ENCODE results near the gene FAM120AOS.

Gene FAM120AOS

GRCh38 chr9:93417538-93417937, 35.8 kb downstream of the FAM120AOS start:
- Histone ChIP-seq H3K36me3 (ENCODE audit: control insufficient read depth, low read length) (no peaks in the 10 kb centered on the region), H3K79me2 (ENCODE audit: control insufficient read depth, low read length) (no peaks in the 10 kb centered on the region), H3K27ac (ENCODE audit: low read depth, low read length) (no peak overlapping the region), H3F3A (ENCODE audit: control insufficient read depth, insufficient read depth) (no peaks in the 10 kb centered on the region), H3K4me2 (ENCODE audit: low read length) (no peak overlapping the region), H3K4me1 (ENCODE audit: control insufficient read depth, low read length) (no peaks in the 10 kb centered on the region), H3K9me3 (ENCODE audit: control insufficient read depth, insufficient read depth, low read length) (peaks cover 5% of the 10 kb centered on the region), H3K4me3 (ENCODE audit: low read length) (no peak overlapping the region), H3K27me3 (ENCODE audit: control insufficient read depth, low read length) (no peaks in the 10 kb centered on the region), H4K20me1 (ENCODE audit: control insufficient read depth, insufficient read depth, low read depth, low read length) (no peaks in the 10 kb centered on the region), H3K9me2 (replicated peaks; ENCODE audit: control insufficient read depth, low read length) (no peaks in the 10 kb centered on the region)
- TF ChIP-seq, protein P1, sequence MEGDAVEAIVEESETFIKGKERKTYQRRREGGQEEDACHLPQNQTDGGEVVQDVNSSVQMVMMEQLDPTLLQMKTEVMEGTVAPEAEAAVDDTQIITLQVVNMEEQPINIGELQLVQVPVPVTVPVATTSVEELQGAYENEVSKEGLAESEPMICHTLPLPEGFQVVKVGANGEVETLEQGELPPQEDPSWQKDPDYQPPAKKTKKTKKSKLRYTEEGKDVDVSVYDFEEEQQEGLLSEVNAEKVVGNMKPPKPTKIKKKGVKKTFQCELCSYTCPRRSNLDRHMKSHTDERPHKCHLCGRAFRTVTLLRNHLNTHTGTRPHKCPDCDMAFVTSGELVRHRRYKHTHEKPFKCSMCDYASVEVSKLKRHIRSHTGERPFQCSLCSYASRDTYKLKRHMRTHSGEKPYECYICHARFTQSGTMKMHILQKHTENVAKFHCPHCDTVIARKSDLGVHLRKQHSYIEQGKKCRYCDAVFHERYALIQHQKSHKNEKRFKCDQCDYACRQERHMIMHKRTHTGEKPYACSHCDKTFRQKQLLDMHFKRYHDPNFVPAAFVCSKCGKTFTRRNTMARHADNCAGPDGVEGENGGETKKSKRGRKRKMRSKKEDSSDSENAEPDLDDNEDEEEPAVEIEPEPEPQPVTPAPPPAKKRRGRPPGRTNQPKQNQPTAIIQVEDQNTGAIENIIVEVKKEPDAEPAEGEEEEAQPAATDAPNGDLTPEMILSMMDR (IDR thresholded peaks at IDR 0.05; ENCODE audit: low read depth, low read length, poor library complexity, severe bottlenecking): no peak
- no peak for TF ChIP-seq EZH2phosphoT487 (IDR thresholded peaks at IDR 0.05; ENCODE audit: borderline replicate concordance, low read length)

DNA sequence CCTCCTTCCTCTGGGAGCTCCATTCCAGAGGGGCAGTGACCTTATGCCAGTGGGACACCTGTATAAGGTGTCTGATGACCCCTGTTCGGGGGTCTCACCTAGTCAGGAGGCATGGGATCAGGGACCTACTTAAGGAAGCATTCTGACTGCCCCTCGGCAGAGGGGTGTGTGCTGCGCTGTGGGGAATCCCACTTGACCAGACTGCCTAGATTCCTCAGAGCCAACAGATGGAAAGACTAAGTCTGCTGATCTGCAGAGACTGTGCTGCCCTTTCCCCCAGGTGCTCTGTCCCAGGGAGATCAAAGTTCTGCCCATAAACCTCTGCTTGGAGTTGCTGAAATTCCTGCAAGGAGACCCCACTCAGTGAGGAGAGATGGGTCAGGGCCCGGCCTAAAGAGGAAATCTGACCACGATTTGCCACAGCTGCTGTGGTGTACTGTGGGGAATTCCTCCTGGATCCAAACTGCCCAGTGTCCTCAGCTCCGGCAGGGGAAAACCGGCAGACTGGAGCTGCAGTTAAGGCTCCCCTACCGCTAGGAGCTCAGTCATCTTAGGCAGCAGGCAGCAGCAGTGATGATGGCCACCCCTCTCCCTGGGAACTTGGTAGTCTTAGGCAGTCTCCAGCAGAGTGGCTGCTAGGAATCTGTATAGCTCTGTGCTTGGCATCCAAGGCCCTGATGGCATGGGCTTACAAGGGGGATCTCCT, 36.7 kb downstream of the FAM120AOS start:
- TF ChIP-seq, protein P1 (IDR thresholded peaks at IDR 0.05; ENCODE audit: low read depth, low read length, poor library complexity, severe bottlenecking): no peak
- TF ChIP-seq EZH2phosphoT487 (IDR thresholded peaks at IDR 0.05; ENCODE audit: borderline replicate concordance, low read length): no peak
- no peaks in the 10 kb centered on the region for H3K9me2 ChIP-seq (replicated peaks; ENCODE audit: control insufficient read depth, low read length)
- no peak overlapping the region for H3K4me3 ChIP-seq (ENCODE audit: low read length)
- H3K79me2 ChIP-seq (ENCODE audit: control insufficient read depth, low read length): no peaks in the 10 kb centered on the region
- H3K36me3 ChIP-seq (ENCODE audit: control insufficient read depth, low read length): no peaks in the 10 kb centered on the region
- H3K4me2 ChIP-seq (ENCODE audit: low read length): no peak overlapping the region
- H4K20me1 ChIP-seq (ENCODE audit: control insufficient read depth, insufficient read depth, low read depth, low read length): no peaks in the 10 kb centered on the region
- no peaks in the 10 kb centered on the region for H3F3A ChIP-seq (ENCODE audit: control insufficient read depth, insufficient read depth)
- peaks cover 5% of the 10 kb centered on the region for H3K9me3 ChIP-seq (ENCODE audit: control insufficient read depth, insufficient read depth, low read length)
- H3K27me3 ChIP-seq (ENCODE audit: control insufficient read depth, low read length): no peaks in the 10 kb centered on the region
- no peak overlapping the region for H3K27ac ChIP-seq (ENCODE audit: low read depth, low read length)
- no peaks in the 10 kb centered on the region for H3K4me1 ChIP-seq (ENCODE audit: control insufficient read depth, low read length)

GRCh38 chr9:93415176-93415690, 38.1 kb downstream of the FAM120AOS start:
- H3K9me3 ChIP-seq (ENCODE audit: control insufficient read depth, insufficient read depth, low read length): peaks cover 4% of the 10 kb centered on the region
- no peaks in the 10 kb centered on the region for H3K36me3 ChIP-seq (ENCODE audit: control insufficient read depth, low read length)
- H3K4me1 ChIP-seq (ENCODE audit: control insufficient read depth, low read length): no peaks in the 10 kb centered on the region
- H3K79me2 ChIP-seq (ENCODE audit: control insufficient read depth, low read length): no peaks in the 10 kb centered on the region
- no peak overlapping the region for H3K4me2 ChIP-seq (ENCODE audit: low read length)
- no peaks in the 10 kb centered on the region for H3F3A ChIP-seq (ENCODE audit: control insufficient read depth, insufficient read depth)
- H4K20me1 ChIP-seq (ENCODE audit: control insufficient read depth, insufficient read depth, low read depth, low read length): no peaks in the 10 kb centered on the region
- H3K4me3 ChIP-seq (ENCODE audit: low read length): no peak overlapping the region
- no peak for TF ChIP-seq EZH2phosphoT487 (IDR thresholded peaks at IDR 0.05; ENCODE audit: borderline replicate concordance, low read length)
- TF ChIP-seq, protein P1 (IDR thresholded peaks at IDR 0.05; ENCODE audit: low read depth, low read length, poor library complexity, severe bottlenecking): no peak
- H3K27ac ChIP-seq (ENCODE audit: low read depth, low read length): no peak overlapping the region
- H3K27me3 ChIP-seq (ENCODE audit: control insufficient read depth, low read length): no peaks in the 10 kb centered on the region
- no peaks in the 10 kb centered on the region for H3K9me2 ChIP-seq (replicated peaks; ENCODE audit: control insufficient read depth, low read length)
